Activated naive CD8-positive, alpha-beta T cell treated with anti-CD3 and anti-CD28 coated beads, Interleukin-2, amount 50 U/mL, for 24 hours (primary cell): Measurements from ENCODE around the gene CD163L1.

Experiments
- ATAC-seq: fragments of 150-1000 bp; cut with Tn5 transposase; one replicate; pipeline ENCODE4 v1.10.0; 2021
- DNase-seq: peaks from one replicate; pipeline ENCODE4 v3.0.0; 2021
- H3K27ac Mint-ChIP-seq: one replicate; pipeline ENCODE4 v1.8.0; 2021; ENCODE audit warnings: mild to moderate bottlenecking, mixed read lengths
- H3K27me3 Mint-ChIP-seq: one replicate; pipeline ENCODE4 v1.8.0; 2021; ENCODE audit warnings: mixed read lengths
- H3K36me3 Mint-ChIP-seq: one replicate; pipeline ENCODE4 v1.8.0; 2021; ENCODE audit warnings: low read depth, mixed read lengths
- H3K4me1 Mint-ChIP-seq: one replicate; pipeline ENCODE4 v1.8.0; 2021; ENCODE audit warnings: mixed read lengths
- H3K4me3 Mint-ChIP-seq: one replicate; pipeline ENCODE4 v1.8.0; 2021; ENCODE audit warnings: mild to moderate bottlenecking, moderate library complexity, mixed read lengths
- H3K9me3 Mint-ChIP-seq: one replicate; pipeline ENCODE4 v1.8.0; 2021; ENCODE audit warnings: mixed read lengths

CD163L1 gene

DNA sequence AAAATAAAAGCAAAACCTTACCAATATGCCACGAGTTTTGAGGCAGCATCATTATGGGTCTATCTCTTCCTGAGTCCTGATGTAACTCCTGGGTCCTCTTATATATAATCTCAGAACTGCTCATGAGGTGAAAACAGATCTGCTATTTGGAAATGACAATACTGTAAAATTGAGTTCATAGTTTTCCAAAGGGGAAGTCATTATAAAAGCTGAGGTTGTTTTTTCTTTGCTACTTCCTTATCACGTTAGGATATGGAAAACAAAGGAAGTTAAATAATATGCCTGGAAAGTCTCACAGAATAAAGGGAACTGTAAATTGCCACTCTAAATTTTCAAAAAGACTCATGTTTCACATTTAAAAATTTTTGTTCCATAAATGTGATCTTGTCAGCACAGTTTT lies at the start of gene CD163L1:
CD163L1 (minus strand) TSS at position 78 of the 400 bp plus-strand sequence; CDS start at position 52, 26 bp downstream.
- no peak within 1 kb of the TSS for H3K4me3 Mint-ChIP-seq
- H3K27ac Mint-ChIP-seq: no peak within 1 kb of the TSS
- no peaks in the 10 kb centered on the region for H3K4me1 Mint-ChIP-seq
- peaks cover 34% of the 10 kb centered on the region for H3K27me3 Mint-ChIP-seq
- ATAC-seq (no peak), DNase-seq (no peak)
- no peaks in the 10 kb centered on the region for H3K36me3 Mint-ChIP-seq
- H3K9me3 Mint-ChIP-seq: no peaks in the 10 kb centered on the region

DNA sequence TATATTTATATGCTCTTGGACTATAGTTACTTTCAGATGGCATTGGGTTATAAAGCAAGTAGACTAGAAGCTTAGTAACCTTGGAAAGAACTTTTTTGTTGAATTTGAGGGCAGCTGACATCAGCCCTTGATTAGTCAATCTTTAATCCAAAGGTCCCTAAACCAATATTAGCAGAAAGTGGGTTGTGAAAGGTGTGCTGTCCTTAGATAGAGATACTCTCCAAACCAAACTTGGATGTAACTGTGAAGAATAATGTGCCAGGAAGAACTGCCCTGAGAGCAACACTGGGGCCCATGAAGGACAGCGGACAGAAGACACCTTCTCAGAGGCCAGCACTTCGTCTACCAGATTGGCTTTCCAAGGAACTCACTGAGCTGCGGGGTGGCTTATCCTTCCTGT lies 49.1 kb upstream of the CD163L1 start:
- H3K27me3 Mint-ChIP-seq: peaks cover 9% of the 10 kb centered on the region
- no peaks in the 10 kb centered on the region for H3K36me3 Mint-ChIP-seq
- H3K4me3 Mint-ChIP-seq: no peak overlapping the region
- no peak overlapping the region for H3K27ac Mint-ChIP-seq
- no peaks in the 10 kb centered on the region for H3K4me1 Mint-ChIP-seq
- DNase-seq (no peak), ATAC-seq (no peak)
- no peaks in the 10 kb centered on the region for H3K9me3 Mint-ChIP-seq

DNA sequence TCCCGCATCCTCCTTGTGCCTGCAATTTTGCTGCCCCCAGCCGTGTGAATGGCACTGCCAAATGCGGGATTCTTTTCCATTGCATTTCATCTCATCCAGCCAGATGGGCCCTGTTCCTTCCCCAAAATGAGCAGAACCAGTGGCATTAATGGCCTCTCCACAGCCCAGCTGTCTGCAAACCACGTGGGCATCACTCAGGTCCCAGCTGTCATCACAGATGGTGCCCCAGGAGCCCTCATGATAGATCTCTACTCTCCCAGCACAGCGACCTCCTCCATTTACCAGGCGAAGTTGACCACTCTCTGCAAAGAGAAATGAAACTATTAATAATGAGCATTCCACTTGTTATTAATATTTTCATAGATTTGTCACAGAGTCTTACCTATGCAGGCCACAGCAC lies 42.6 kb upstream of the CD163L1 start:
- Mint-ChIP-seq H3K4me1 (no peaks in the 10 kb centered on the region), H3K27me3 (peaks cover 4% of the 10 kb centered on the region), H3K27ac (no peak overlapping the region), H3K36me3 (no peaks in the 10 kb centered on the region), H3K9me3 (no peaks in the 10 kb centered on the region), H3K4me3 (no peak overlapping the region)
- no peak for DNase-seq
- ATAC-seq: no peak

DNA sequence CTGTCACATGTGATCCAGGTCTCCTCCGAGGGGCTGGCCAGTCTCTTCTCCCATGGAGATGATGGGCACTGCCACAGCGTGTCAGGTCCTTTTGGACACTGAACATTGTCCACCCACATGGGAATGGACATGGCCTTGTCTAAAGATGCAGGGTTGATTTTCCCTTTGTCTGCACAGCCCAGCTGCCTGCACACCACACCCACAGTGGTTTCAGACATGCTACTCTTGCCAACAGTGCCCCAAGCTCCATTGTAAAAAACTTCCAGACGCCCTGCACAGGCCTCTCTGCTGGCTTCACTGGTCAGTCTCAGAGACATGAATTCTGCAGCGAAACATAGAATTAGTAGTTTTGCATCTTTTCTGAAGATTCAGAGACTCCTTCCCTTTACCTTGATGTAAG lies 41.1 kb upstream of the CD163L1 start:
- DNase-seq: no peak
- no peak overlapping the region for H3K27ac Mint-ChIP-seq
- no peak for ATAC-seq
- peaks cover 4% of the 10 kb centered on the region for H3K27me3 Mint-ChIP-seq
- H3K36me3 Mint-ChIP-seq: no peaks in the 10 kb centered on the region
- H3K4me1 Mint-ChIP-seq: no peaks in the 10 kb centered on the region
- no peaks in the 10 kb centered on the region for H3K9me3 Mint-ChIP-seq
- no peak overlapping the region for H3K4me3 Mint-ChIP-seq

DNA sequence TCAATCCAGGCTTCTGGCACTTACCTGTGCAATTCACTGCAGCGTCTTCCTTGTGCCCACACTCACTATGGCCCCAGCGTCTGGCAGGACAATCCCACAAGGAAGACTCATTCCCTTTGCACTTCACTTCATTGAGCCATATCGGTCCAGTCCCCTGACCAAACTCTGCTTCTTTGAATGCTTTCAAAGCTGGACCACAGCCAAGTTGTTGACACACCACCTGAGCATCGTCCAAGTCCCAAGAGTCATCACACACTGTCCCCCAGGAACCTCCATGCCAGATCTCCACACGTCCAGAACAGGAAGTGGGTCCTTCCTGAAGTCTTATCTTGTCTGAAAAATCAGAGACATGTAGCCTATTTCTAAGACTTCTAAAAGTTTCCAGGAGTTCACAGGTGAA lies 39.4 kb upstream of the CD163L1 start:
- H3K36me3 Mint-ChIP-seq: no peaks in the 10 kb centered on the region
- H3K4me3 Mint-ChIP-seq: no peak overlapping the region
- no peaks in the 10 kb centered on the region for H3K4me1 Mint-ChIP-seq
- ATAC-seq: no peak
- H3K9me3 Mint-ChIP-seq: no peaks in the 10 kb centered on the region
- H3K27ac Mint-ChIP-seq: no peak overlapping the region
- DNase-seq: no peak
- H3K27me3 Mint-ChIP-seq: peaks cover 4% of the 10 kb centered on the region

DNA sequence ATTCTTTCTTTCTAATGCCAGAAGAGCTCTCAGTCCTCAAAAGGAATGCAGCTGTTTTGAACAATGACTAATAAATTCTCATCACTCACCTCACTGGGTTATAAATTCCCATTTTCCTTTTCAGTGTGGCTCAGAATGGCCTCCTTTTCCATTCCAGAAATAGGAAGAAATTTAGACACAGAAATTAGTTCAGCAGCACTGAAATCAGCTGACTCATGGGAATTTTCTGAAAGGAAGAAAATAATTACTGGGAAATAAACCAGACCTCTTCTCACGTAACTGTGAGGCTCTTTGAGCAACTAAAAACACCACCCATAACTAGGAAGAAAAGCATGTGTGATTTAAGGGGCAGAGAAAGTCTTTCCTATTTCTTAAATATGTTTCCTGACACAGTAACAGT lies 35.8 kb upstream of the CD163L1 start:
- ATAC-seq: no peak
- Mint-ChIP-seq H3K36me3 (no peaks in the 10 kb centered on the region), H3K27ac (no peak overlapping the region), H3K27me3 (peaks cover 4% of the 10 kb centered on the region), H3K4me3 (no peak overlapping the region), H3K9me3 (peaks cover 3% of the 10 kb centered on the region), H3K4me1 (no peaks in the 10 kb centered on the region)
- DNase-seq: no peak

DNA sequence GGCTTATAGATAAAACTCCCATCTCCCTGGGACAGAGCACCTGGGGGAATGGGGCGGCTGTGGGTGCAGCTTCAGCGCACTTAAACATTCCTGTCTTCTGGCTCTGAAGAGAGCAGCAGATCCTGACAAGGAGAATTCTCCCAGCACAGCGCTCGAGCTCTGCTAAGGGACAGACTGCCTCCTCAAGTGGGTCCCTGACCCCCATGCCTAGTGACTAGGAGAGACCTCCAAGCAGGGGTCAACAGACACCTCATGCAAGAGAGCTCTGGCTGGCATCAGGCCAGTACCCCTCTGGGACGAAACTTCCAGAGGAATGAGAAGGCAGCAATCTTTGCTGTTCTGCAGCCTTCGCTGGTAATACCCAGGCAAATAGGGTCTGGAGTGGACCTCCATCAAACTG lies 28.1 kb upstream of the CD163L1 start:
- Mint-ChIP-seq H3K27me3 (peaks cover 10% of the 10 kb centered on the region), H3K9me3 (peaks cover 23% of the 10 kb centered on the region)
- no peak for ATAC-seq

DNA sequence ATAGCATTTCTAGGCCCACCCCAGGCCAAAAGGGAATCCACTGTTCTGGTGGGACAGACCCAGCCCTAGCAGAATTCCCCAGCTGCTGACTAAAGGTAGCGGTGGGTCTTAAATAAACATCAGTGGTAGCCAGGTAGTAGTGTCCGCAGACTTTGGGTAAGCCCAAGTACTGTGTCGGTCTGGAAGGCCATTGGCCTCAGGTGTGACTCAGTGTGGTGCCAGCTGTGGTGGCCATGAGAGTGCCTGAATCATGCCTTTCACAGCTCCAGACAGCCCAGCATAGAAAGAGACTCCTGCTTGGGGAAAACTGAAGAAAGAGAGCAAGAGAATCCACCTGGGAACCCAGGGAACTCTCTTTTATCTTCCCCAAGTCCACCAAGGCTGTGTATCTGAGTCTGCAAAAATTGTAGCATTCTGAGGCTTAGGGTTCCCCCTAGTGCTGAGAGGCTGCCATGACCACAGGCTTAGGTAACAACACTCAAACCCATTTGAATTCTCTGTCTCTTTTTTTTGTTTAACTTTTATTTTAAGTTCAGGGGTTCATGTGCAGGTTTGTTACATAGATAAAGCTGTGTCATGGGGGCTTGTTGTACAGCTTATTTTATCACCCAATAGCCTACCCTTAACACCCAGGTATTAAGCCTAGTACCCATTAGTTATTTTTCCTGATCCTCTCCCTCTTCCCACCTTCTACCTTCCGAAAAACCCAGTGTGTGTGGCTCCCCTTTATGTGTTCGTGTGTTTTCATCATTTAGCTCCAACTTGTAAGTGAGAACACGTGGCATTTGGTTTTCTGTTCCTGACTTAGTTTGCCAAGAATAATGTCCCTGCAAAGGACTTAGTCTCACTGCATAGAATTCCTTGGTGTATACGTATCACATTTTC lies 16.7 kb upstream of the CD163L1 start:
- ATAC-seq: peak; percentile 72
- Mint-ChIP-seq H3K9me3 (no peaks in the 10 kb centered on the region), H3K27ac (no peak overlapping the region), H3K4me3 (no peak overlapping the region), H3K4me1 (no peaks in the 10 kb centered on the region), H3K27me3 (peaks cover 1% of the 10 kb centered on the region), H3K36me3 (no peaks in the 10 kb centered on the region)
- DNase-seq: peak; percentile 38

More for the DNA sequence above, 28.1 kb upstream of the CD163L1 start:
- no peaks in the 10 kb centered on the region for H3K4me1 Mint-ChIP-seq
- DNase-seq: no peak
- H3K27ac Mint-ChIP-seq: no peak overlapping the region
- no peak overlapping the region for H3K4me3 Mint-ChIP-seq
- no peaks in the 10 kb centered on the region for H3K36me3 Mint-ChIP-seq

DNA sequence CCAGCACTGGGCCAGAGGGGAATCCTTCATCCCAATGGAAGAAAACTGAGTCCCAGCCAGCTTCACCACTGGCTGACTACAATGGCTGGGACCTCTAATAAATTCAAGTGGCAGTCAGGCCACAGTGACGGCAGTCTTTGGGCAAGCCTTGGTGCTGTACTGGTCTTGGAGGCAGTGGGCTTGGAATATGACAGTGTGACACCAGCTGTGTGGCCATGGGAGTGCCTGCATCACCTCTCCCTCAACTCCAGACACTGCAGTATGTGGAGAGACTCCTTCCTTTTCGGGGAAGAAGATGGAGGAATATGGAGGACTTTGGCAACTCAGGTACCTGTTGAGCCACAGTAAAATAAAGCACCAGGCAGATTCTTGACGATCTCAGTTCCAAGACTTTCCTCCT lies 16.0 kb upstream of the CD163L1 start:
- Mint-ChIP-seq H3K4me3 (no peak overlapping the region), H3K4me1 (no peaks in the 10 kb centered on the region), H3K27ac (no peak overlapping the region), H3K9me3 (no peaks in the 10 kb centered on the region), H3K36me3 (no peaks in the 10 kb centered on the region), H3K27me3 (peaks cover 1% of the 10 kb centered on the region)
- DNase-seq: no peak
- ATAC-seq: no peak

DNA sequence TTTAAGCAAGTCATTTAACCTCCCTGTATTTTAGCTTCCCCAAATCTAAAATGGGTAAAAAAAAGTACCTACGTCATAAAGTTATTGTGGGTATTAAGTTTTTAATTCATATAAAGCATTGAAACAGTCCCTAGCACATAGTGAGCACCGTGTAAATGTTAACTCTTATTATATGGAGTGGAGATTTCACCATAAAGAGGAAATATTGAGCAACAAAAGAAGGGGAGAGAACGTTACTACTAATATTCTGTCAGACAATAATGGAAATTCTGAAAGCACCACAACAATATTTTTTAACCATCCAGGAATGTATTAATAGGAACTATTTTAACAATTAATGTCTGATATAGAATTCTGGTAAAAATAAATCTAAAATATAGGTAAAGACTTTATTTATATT lies 7.8 kb upstream of the CD163L1 start:
- Mint-ChIP-seq H3K9me3 (peaks cover 4% of the 10 kb centered on the region), H3K27ac (no peak overlapping the region), H3K36me3 (no peaks in the 10 kb centered on the region), H3K4me1 (no peaks in the 10 kb centered on the region), H3K27me3 (peaks cover 5% of the 10 kb centered on the region), H3K4me3 (no peak overlapping the region)
- no peak for ATAC-seq
- no peak for DNase-seq

DNA sequence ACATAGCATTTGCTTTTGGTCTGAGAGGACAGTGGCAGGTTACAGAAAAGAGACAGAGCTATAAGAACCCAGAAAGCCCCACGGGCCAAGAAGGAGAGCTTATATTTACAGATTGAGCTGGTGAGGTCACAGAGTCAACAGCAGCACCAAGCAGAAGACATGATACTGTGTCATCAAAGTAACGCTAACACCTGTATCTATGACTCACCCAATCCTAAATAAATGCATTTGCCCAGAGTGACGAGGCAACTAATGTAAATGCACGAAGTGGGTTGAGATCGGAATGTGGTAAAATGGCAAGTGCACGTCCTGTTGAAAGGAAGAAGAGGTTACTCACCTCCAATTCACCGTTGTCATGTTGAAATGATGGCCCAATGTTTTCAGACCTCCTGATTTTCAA lies 6.7 kb upstream of the CD163L1 start:
- Mint-ChIP-seq H3K4me1 (no peaks in the 10 kb centered on the region), H3K9me3 (peaks cover 4% of the 10 kb centered on the region), H3K27ac (no peak overlapping the region)

DNA sequence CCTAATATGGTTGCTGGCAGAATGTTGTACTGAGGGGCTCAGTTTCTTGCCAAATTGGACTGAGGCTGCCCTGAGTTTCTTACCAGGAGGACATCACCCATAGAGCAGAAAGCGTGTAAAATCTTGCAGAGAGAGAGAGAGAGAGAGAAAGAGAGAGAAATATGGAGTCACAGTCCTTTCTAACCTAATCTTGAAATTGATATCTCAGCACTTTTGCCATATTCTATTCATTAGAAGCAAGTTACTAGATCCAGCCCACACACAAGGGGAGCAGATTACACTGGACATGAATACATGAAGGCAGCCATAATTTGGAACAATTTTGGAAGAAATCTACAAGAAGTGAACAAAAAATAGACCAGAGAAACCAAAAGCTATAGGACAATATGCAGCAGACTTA lies 4.1 kb upstream of the CD163L1 start:
- Mint-ChIP-seq H3K4me3 (no peak overlapping the region), H3K9me3 (no peaks in the 10 kb centered on the region), H3K27me3 (peaks cover 8% of the 10 kb centered on the region), H3K4me1 (no peaks in the 10 kb centered on the region), H3K36me3 (no peaks in the 10 kb centered on the region), H3K27ac (no peak overlapping the region)
- no peak for ATAC-seq
- DNase-seq: no peak

More for the DNA sequence above, 6.7 kb upstream of the CD163L1 start:
- Mint-ChIP-seq H3K27me3 (peaks cover 5% of the 10 kb centered on the region), H3K36me3 (no peaks in the 10 kb centered on the region), H3K4me3 (no peak overlapping the region)
- no peak for DNase-seq
- no peak for ATAC-seq

DNA sequence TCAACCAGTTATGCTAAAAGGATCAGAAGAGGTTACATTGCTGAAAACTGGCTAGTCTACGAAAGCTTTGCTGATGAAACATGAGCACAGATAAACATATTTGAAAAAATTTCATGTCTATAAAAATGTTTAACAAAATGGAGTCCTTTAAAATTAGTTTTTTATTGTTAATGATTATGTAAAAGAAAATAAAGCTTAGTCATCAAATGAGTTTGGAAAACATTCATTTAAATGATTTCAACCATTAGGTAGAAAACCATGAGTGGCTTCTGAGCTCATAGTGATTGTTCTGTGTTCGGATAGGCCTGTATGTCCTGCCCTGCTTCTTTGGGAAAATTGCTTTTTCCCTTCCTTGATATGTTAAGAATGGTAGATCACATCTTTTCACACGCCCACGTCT lies 584 bp upstream of the CD163L1 start:
- Mint-ChIP-seq H3K4me1 (no peaks in the 10 kb centered on the region), H3K27ac (no peak overlapping the region), H3K4me3 (no peak overlapping the region), H3K36me3 (no peaks in the 10 kb centered on the region), H3K9me3 (no peaks in the 10 kb centered on the region), H3K27me3 (peaks cover 29% of the 10 kb centered on the region)
- ATAC-seq (no peak), DNase-seq (no peak)

DNA sequence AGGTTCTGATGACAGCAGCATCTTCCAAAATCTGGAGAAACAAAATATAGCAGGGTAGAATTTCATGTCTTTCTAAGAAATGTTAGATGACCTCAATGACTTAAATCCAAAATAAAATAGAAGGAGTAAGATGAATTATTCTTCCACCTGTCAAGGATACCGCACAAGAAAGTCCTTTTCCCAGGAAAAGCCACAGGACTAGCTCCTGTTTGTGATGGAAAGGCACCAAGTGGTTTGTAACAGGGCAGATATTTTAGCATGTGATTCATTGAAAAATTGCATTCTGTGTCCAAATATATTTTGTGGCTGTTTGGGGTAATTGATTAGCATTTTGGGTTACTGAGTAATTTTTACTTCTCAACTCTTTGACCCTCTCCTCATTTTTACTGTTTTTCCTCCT lies 2.7 kb downstream of the CD163L1 start:
- ATAC-seq: no peak
- no peaks in the 10 kb centered on the region for H3K9me3 Mint-ChIP-seq
- no peak for DNase-seq
- H3K36me3 Mint-ChIP-seq: no peaks in the 10 kb centered on the region
- H3K27ac Mint-ChIP-seq: no peak overlapping the region
- H3K27me3 Mint-ChIP-seq: peaks cover 38% of the 10 kb centered on the region
- no peaks in the 10 kb centered on the region for H3K4me1 Mint-ChIP-seq
- no peak overlapping the region for H3K4me3 Mint-ChIP-seq

DNA sequence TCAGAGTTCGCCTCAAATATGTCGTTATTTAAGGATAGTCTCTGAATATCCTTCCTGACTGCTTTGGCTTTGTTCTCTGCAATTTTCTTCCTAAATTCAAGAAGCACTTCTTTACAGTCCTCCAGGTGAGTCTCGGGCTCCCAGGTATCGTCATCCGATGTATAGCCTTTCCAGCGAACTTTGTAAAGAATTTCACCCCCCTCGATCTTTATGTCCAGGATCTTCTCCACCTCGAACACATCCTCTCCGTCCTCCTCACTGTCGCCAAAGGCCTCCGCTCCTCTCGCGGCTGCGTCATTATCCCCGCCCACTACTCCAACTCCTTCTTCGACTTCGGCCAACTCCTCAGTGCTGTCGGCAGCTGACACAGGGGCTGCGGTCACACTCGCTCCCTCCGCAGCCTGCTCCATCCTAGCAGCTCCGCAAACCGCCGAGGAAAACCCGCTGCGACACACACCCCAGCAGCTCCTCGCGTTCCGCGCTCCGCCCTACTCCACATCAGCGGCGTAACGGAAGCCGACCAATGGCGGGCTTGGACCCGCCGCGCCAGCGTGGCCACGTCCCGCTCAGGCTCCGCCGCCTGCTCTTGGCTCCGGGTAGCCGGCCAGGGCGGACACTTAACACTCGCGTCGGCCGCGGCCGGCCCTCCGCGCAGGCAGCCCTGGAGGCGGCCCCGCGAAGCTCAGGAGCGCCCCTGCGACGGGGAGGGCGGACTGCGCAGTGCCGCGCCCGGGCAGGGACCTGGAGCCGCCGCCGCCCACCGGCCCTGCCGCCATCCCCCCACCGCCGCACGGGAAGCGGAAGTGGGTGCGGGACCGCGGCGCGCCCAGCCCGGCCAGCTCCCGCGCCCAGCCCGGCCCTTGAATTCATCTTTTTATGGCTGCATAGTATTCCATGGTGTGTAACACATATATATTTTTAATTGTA lies 4.1 kb downstream of the CD163L1 start:
- Mint-ChIP-seq H3K36me3 (no peaks in the 10 kb centered on the region), H3K27me3 (peaks cover 38% of the 10 kb centered on the region), H3K4me3 (peak overlapping the region; percentile 63), H3K9me3 (no peaks in the 10 kb centered on the region), H3K4me1 (no peaks in the 10 kb centered on the region), H3K27ac (no peak overlapping the region)
- DNase-seq: peak; percentile 34
- ATAC-seq: peak; percentile 88
